HepG2 (cell line): ENCODE data around the gene FBXW4. TPM values are rescaled to one million over a fixed set of nuclear protein-coding genes. Genes with fewer than 3 reads are reported as not detected.
A peak's percentile ranks its signal among the peaks of the same experiment; 100 is the strongest.

Experiments used
- ATAC-seq: fragments of 200-7000 bp; cut with Tn5 transposase; 3 replicates; pipeline ENCODE4 v1.9.1; 2020; ENCODE audit warnings: mild to moderate bottlenecking, moderate library complexity
- BruUV-seq: library from RNA; stranded (reverse); fragments of 400-500 nt; replicated peaks from 2 replicates; lab custom pipeline; 2021; lab: Mats Ljungman, UMichigan
- CTCF ChIA-PET: fragments of 300-600 bp; formaldehyde crosslinking; extraction: SDS; loops from one replicate; lab custom pipeline; 2021; ENCODE audit warnings: low total read pairs, inconsistent platforms, low intra/inter-chr PET ratio; lab: Yijun Ruan, JAX
- POLR2A ChIA-PET: fragments of 350-600 bp; sonication (Branson Sonifier 250); formaldehyde crosslinking; loops from one replicate; lab custom pipeline; 2020; ENCODE audit warnings: antibody characterized with exemption, inconsistent platforms; lab: Yijun Ruan, JAX
- DNase-seq: peaks from one replicate; pipeline ENCODE4 v3.0.0-alpha.2; 2015; ENCODE audit warnings: low spot score
- FAIRE-seq: peaks from 3 replicates; lab custom pipeline; 2011; peaks lifted over from hg19 to GRCh38; lab: Jason Lieb, UNC
- H2AFZ ChIP-seq: one replicate; pipeline ENCODE4 v1.6.1; 2011; ENCODE audit warnings: low read length, inconsistent platforms
- H3K27ac ChIP-seq: fragments of 300-600 bp; 3 replicates; pipeline ENCODE4 v1.8.0; 2011; ENCODE audit warnings: mixed run types, mild to moderate bottlenecking, mixed read lengths, low read length, inconsistent platforms; ENCODE audit not compliant: insufficient read depth; ENCODE audit errors: extremely low read length
- H3K27me3 ChIP-seq, 2 experiments: fragments of 200-600 bp in 1 of 2; 2 replicates in 1 of 2; 3 replicates in 1 of 2; pipeline versions ENCODE4 v1.6.0 to v1.8.0; 2011; ENCODE audit warnings: low read length in 2 of 2, mild to moderate bottlenecking in 2 of 2, moderate library complexity in 2 of 2, inconsistent platforms in 1 of 2; ENCODE audit not compliant: insufficient read depth in 2 of 2, control insufficient read depth in 1 of 2
- H3K36me3 ChIP-seq, 2 experiments: fragments of 200-600 bp in 1 of 2; replicated peaks in 1 of 2; 2 replicates in 1 of 2; 3 replicates in 1 of 2; pipeline versions ENCODE4 v1.5.1 to v1.8.0; 2011; ENCODE audit warnings: low read length in 2 of 2, inconsistent platforms in 1 of 2; ENCODE audit not compliant: insufficient read depth in 2 of 2, control insufficient read depth in 1 of 2
- H3K4me1 ChIP-seq: 2 replicates; pipeline ENCODE4 v1.5.1; 2012; ENCODE audit warnings: low read length, inconsistent platforms; ENCODE audit not compliant: insufficient read depth
- H3K4me2 ChIP-seq: 2 replicates; pipeline ENCODE4 v1.6.0; 2011; ENCODE audit warnings: low read depth, low read length, inconsistent platforms
- H3K4me3 ChIP-seq, 3 experiments: fragments of 200-600 bp in 1 of 3; sonication (generic), shearing (Covaris generic) in 1 of 3; replicated peaks in 1 of 3; 2 replicates each; pipeline ENCODE4 v1.5.1; 2011 to 2016; ENCODE audit warnings: low read length in 3 of 3, inconsistent platforms in 2 of 3, low read depth in 2 of 3, mild to moderate bottlenecking in 2 of 3, control low read depth in 1 of 3, mixed read lengths in 1 of 3; ENCODE audit not compliant: insufficient read depth in 1 of 3
- H3K79me2 ChIP-seq: one replicate; pipeline ENCODE4 v1.6.1; 2011; ENCODE audit warnings: low read length, inconsistent platforms; ENCODE audit not compliant: insufficient read depth
- H3K9ac ChIP-seq: 2 replicates; pipeline ENCODE4 v1.6.0; 2011; ENCODE audit warnings: mild to moderate bottlenecking, low read depth, low read length, inconsistent platforms; ENCODE audit not compliant: insufficient read depth
- H3K9me3 ChIP-seq: 2 replicates; pipeline ENCODE4 v1.5.1; 2012; ENCODE audit warnings: mild to moderate bottlenecking, low read length
- H4K20me1 ChIP-seq: 2 replicates; pipeline ENCODE4 v1.6.0; 2011; ENCODE audit warnings: inconsistent platforms, mild to moderate bottlenecking, low read length, moderate library complexity; ENCODE audit not compliant: insufficient read depth
- BRCA1 ChIP-seq: sonication (generic); formaldehyde crosslinking; IDR thresholded peaks from 2 replicates; pipeline ENCODE4 v1.4.0; 2020; ENCODE audit warnings: missing genetic modification reagents
- EHMT2 ChIP-seq: fragments of 200-600 bp; sonication (generic); IDR thresholded peaks from 2 replicates; pipeline ENCODE4 v1.7.0; 2017; ENCODE audit warnings: antibody characterized with exemption, low read depth, low read length, borderline replicate concordance
- GFI1 ChIP-seq: sonication (generic); formaldehyde crosslinking; IDR thresholded peaks from 2 replicates; pipeline ENCODE4 v1.5.0; 2020; ENCODE audit warnings: missing genetic modification reagents, mild to moderate bottlenecking, borderline replicate concordance
- RFX1 ChIP-seq: fragments of 450-650 bp; IDR thresholded peaks from 2 replicates; pipeline ENCODE4 v1.6.1; 2017
- TCF12 ChIP-seq, 2 experiments: fragments of 450-650 bp in 1 of 2; sonication (generic) in 1 of 2; formaldehyde crosslinking in 1 of 2; IDR thresholded peaks; 2 replicates each; pipeline versions ENCODE4 v1.6.1 to v1.8.0; 2017 to 2022; ENCODE audit warnings: antibody characterized with exemption in 1 of 2, mild to moderate bottlenecking in 1 of 2, missing genetic modification reagents in 1 of 2, moderate library complexity in 1 of 2
- TEAD2 ChIP-seq: sonication (generic); formaldehyde crosslinking; IDR thresholded peaks from 2 replicates; pipeline ENCODE4 v1.9.0; 2021; ENCODE audit warnings: missing genetic modification reagents
- TOE1 ChIP-seq: sonication (generic); formaldehyde crosslinking; IDR thresholded peaks from 2 replicates; pipeline ENCODE4 v1.4.0; 2020; ENCODE audit warnings: mild to moderate bottlenecking, missing genetic modification reagents
- ZNF446 ChIP-seq: sonication (generic); formaldehyde crosslinking; IDR thresholded peaks from 2 replicates; pipeline ENCODE4 v1.5.0; 2020; ENCODE audit warnings: mild to moderate bottlenecking, missing genetic modification reagents
- ZNF496 ChIP-seq: sonication (generic); formaldehyde crosslinking; IDR thresholded peaks from 2 replicates; pipeline ENCODE4 v1.8.1; 2023; ENCODE audit warnings: mild to moderate bottlenecking, moderate library complexity, missing genetic modification reagents; ENCODE audit not compliant: insufficient replicate concordance
- ZNF703 ChIP-seq: sonication (generic); formaldehyde crosslinking; IDR thresholded peaks from 2 replicates; pipeline ENCODE4 v1.5.1; 2020; ENCODE audit warnings: missing genetic modification reagents, mild to moderate bottlenecking, moderate library complexity, borderline replicate concordance
- ZSCAN21 ChIP-seq: sonication (generic); formaldehyde crosslinking; IDR thresholded peaks from 2 replicates; pipeline ENCODE4 v1.8.0; 2022; ENCODE audit warnings: mild to moderate bottlenecking, missing genetic modification reagents, moderate library complexity, borderline replicate concordance
- WGBS: methylation state at CpG from one replicate; pipeline ENCODE4 v1.1.6; 2017; ENCODE audit warnings: low lambda C conversion rate; 5-methylcytosine and 5-hydroxymethylcytosine counted together
- in situ Hi-C: cut with HindIII; loops from 2 replicates; pipeline ENCODE4 v1.10.0; 2017; ENCODE audit warnings: low pct_unique_long_range_greater_than_20kb; ENCODE audit not compliant: extremely low pct_ligation_motif_present
- intact Hi-C: fragments of 100-400 bp; cut with micrococcal nuclease; formaldehyde crosslinking; loops from one replicate; pipeline ENCODE4 v1.10.0; 2022; ENCODE audit not compliant: unreplicated experiment
- polyA plus RNA-seq, 8 experiments: library from polyadenylated mRNA; depleted of rRNA in 3 of 8; stranded (reverse) in 7 of 8; unstranded in 1 of 8; fragments of >200 nt; fragmentation: Illumina TruSeq in 4 of 8; extraction: Trizol in 4 of 8; gene quantifications; 2 replicates each; pipeline versions ENCODE4 v1.2.1 to v1.2.3, GENCODE V29; 2011 to 2016; ENCODE audit warnings: low read depth in 4 of 8, missing spikeins in 1 of 8, mixed read lengths in 1 of 8; ENCODE audit not compliant: insufficient read depth in 1 of 8
- total RNA-seq, 5 experiments: library from RNA; depleted of rRNA; stranded (reverse); fragments of >200 nt; fragmentation: Illumina TruSeq; extraction: Trizol; gene quantifications; 2 replicates each; pipeline ENCODE4 v1.2.3, GENCODE V29; 2016; ENCODE audit warnings: low read depth in 1 of 5
- TF ChIP-seq, protein P1 (sequence below): IDR thresholded peaks from 2 replicates; pipeline ENCODE4 v1.6.1; 2016; ENCODE audit warnings: control low read depth

Gene FBXW4
- total and polyA plus RNA-seq, 2 of the 13 experiments (the other 11 are each of a cell fraction or from before 2014, with no cell fraction given): 23.5 to 33.7 TPM

DNA sequence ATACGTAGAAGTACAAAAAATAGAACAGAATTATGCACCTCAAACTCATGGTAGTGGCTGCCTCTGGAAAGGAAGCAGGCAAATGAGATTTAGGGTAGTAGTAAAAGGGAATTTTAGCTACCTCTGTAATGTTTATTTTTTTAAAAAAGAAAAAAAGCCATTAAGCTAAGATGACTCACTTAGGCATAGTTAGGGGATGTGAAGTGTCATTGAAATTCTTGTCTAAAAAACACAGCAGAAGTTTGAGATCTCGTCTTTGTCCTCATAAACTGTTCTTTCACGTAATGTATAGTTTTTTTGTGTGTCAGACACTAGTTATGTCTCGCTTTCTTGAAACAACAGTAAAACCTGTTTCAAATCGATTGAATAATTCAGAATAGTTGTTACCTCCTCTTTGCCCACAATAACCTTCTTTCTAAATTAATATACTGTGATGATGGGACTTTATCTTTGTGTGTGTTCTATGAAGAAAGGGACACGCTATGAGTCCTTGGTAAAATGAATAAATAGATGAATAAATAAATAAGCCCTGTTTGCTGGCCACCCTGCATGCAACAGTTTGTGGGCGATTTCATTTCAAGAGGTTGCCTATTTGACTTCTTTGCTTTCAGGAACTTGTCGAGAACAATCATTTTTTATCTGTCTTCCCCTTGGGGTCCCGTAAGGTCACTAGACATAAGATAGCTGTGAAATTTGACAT is 14.5 kb upstream of the FBXW4 start:
- intact Hi-C loops (loop anchor here (1.0 kb wide), 1 partner anchor 107 kb away; no protein-coding TSS in a partner anchor), in situ Hi-C loops (no loop called here)
- H2AFZ ChIP-seq: no peak overlapping the region
- no peaks in the 10 kb centered on the region for H4K20me1 ChIP-seq
- H3K4me2 ChIP-seq: peak overlapping the region; percentile 46; the same call in 1 of the 2 replicates
- no peak overlapping the region for H3K4me3 ChIP-seq
- ATAC-seq (no peak), DNase-seq (no peak), FAIRE-seq (no peak)
- no peaks in the 10 kb centered on the region for H3K36me3 ChIP-seq
- TF ChIP-seq GFI1: no peak
- TF ChIP-seq EHMT2: no peak
- TF ChIP-seq ZNF496 (CRISPR knock-in tag): no peak
- no peak for TF ChIP-seq ZSCAN21 (CRISPR knock-in tag)
- no peak for TF ChIP-seq ZNF446 (CRISPR knock-in tag)
- TF ChIP-seq TCF12 (IDR thresholded peaks at IDR 0.05): no peak
- TF ChIP-seq TCF12 (CRISPR knock-in tag; IDR thresholded peaks at IDR 0.05): no peak
- no peak for TF ChIP-seq ZNF703 (CRISPR knock-in tag)
- TF ChIP-seq, protein P1, sequence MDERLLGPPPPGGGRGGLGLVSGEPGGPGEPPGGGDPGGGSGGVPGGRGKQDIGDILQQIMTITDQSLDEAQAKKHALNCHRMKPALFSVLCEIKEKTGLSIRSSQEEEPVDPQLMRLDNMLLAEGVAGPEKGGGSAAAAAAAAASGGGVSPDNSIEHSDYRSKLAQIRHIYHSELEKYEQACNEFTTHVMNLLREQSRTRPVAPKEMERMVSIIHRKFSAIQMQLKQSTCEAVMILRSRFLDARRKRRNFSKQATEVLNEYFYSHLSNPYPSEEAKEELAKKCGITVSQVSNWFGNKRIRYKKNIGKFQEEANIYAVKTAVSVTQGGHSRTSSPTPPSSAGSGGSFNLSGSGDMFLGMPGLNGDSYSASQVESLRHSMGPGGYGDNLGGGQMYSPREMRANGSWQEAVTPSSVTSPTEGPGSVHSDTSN: no peak
- TF ChIP-seq TOE1 (CRISPR knock-in tag): no peak
- no peak for TF ChIP-seq RFX1
- TF ChIP-seq BRCA1 (CRISPR knock-in tag): no peak
- TF ChIP-seq TEAD2 (CRISPR knock-in tag): no peak
- 40% methylated on average over 9 of the region's 9 CpGs for WGBS
- peaks cover 2 to 3% of the 10 kb centered on the region in 2 experiments; a peak in 3 of 5 replicates for H3K27me3 ChIP-seq
- H3K27ac ChIP-seq: no peak overlapping the region
- H3K9me3 ChIP-seq: no peaks in the 10 kb centered on the region
- ChIA-PET CTCF (no interaction called here), POLR2A (no interaction called here)
- no TSS peak for BruUV-seq
- no peaks in the 10 kb centered on the region for H3K79me2 ChIP-seq
- no peak overlapping the region for H3K9ac ChIP-seq
- no peaks in the 10 kb centered on the region for H3K4me1 ChIP-seq
